Tibial nerve (tissue), 4 donors: ENCODE data around the gene SNX25. TPM values are rescaled to one million over a fixed set of nuclear protein-coding genes. Genes with fewer than 3 reads are reported as not detected.

ENCODE experiments used
- DNase-seq, 2 donors: peaks; one replicate each; pipeline ENCODE4 v3.0.0-alpha.2; 2019; ENCODE audit warnings: low spot score in 2 of 2
- H3K27ac ChIP-seq, 4 donors: fragments of 200-600 bp; sonication (generic) in 3 of 4; one replicate each; pipeline ENCODE4 v1.5.1; 2017 to 2019; ENCODE audit warnings: mild to moderate bottlenecking in 1 of 4
- H3K27me3 ChIP-seq, 2 donors: fragments of 200-600 bp; sonication (generic) in 1 of 2; one replicate each; pipeline versions ENCODE4 v1.5.1 to v1.6.0; 2017 to 2019
- H3K36me3 ChIP-seq, 3 donors: fragments of 200-600 bp; sonication (generic); one replicate each; pipeline ENCODE4 v1.5.1; 2018 to 2019
- H3K4me1 ChIP-seq, 4 donors: fragments of 200-600 bp; sonication (generic) in 3 of 4; one replicate each; pipeline ENCODE4 v1.5.1; 2017 to 2019
- H3K4me3 ChIP-seq, 4 donors: fragments of 200-600 bp; sonication (generic) in 3 of 4; one replicate each; pipeline ENCODE4 v1.5.1; 2017 to 2019; ENCODE audit warnings: mild to moderate bottlenecking in 1 of 4, moderate library complexity in 1 of 4
- H3K9me3 ChIP-seq, 4 donors: fragments of 200-600 bp; sonication (generic) in 3 of 4; one replicate each; pipeline ENCODE4 v1.5.1; 2017 to 2019
- EP300 ChIP-seq, 2 donors: sonication (generic); formaldehyde crosslinking; IDR thresholded peaks; one replicate each; pipeline ENCODE4 v1.6.1; 2017; ENCODE audit warnings: antibody characterized with exemption in 2 of 2, mild to moderate bottlenecking in 1 of 2
- POLR2A ChIP-seq, 2 donors: fragments of 450-650 bp; IDR thresholded peaks; one replicate each; pipeline ENCODE4 v1.6.1; 2017; ENCODE audit warnings: antibody characterized with exemption in 2 of 2, mild to moderate bottlenecking in 2 of 2, moderate library complexity in 2 of 2
- WGBS, 2 donors: methylation state at CpG; one replicate each; pipeline ENCODE4 v1.1.5; 2018; 5-methylcytosine and 5-hydroxymethylcytosine counted together
- total RNA-seq, 4 donors: library from RNA; depleted of rRNA; stranded (reverse); fragments of >200 nt; gene quantifications; one replicate each; pipeline ENCODE4 v1.1.0, GENCODE V29; 2016
- TF ChIP-seq, protein P1 (sequence below), 5 experiments: fragments of 200-600 bp in 3 of 5; fragments of 450-650 bp in 2 of 5; sonication (generic) in 3 of 5; IDR thresholded peaks; one replicate each; pipeline ENCODE4 v1.5.1; 2016 to 2019; ENCODE audit warnings: antibody characterized with exemption in 5 of 5, mild to moderate bottlenecking in 3 of 5, moderate library complexity in 2 of 5

The SNX25 gene
- total RNA-seq, 4 donors from 2014 or later, result 17.7 to 29.4 (median 23.5) TPM

DNA sequence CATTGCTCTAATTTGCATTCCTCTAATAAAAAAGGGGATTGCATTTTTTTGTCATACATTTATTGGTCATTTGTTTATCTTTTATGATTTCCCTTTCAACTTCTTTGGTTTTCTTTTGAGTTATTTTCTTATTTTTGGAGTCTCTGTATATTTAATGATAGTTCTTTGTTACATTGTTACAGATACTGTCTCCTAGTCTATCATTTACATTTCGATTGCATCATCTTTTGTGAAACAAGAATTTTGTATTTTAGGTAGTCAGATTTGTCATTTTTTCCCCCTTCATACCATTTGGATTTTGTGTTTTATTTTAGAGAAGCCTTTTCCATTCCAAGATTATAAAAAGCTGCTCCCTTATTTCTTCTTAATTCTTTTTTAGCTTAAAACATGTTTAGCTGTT is 37.1 kb downstream of the SNX25 start:
- H3K4me3 ChIP-seq, result no peak overlapping the region
- H3K27me3 ChIP-seq, result no peaks in the 10 kb centered on the region
- no peak for DNase-seq
- peaks cover 0 to 15% (median 2%) of the 10 kb centered on the region in 4 donors for H3K4me1 ChIP-seq
- 80 to 83% methylated on average over 1 of the region's 1 CpG for WGBS, 2 donors
- H3K9me3 ChIP-seq, result no peaks in the 10 kb centered on the region
- H3K36me3 ChIP-seq, result peaks cover 0 to 3% (median 0%) of the 10 kb centered on the region in 3 donors
- TF ChIP-seq EP300 (IDR thresholded peaks at IDR 0.05) (no peak), POLR2A (IDR thresholded peaks at IDR 0.05) (no peak)
- TF ChIP-seq, protein P1, sequence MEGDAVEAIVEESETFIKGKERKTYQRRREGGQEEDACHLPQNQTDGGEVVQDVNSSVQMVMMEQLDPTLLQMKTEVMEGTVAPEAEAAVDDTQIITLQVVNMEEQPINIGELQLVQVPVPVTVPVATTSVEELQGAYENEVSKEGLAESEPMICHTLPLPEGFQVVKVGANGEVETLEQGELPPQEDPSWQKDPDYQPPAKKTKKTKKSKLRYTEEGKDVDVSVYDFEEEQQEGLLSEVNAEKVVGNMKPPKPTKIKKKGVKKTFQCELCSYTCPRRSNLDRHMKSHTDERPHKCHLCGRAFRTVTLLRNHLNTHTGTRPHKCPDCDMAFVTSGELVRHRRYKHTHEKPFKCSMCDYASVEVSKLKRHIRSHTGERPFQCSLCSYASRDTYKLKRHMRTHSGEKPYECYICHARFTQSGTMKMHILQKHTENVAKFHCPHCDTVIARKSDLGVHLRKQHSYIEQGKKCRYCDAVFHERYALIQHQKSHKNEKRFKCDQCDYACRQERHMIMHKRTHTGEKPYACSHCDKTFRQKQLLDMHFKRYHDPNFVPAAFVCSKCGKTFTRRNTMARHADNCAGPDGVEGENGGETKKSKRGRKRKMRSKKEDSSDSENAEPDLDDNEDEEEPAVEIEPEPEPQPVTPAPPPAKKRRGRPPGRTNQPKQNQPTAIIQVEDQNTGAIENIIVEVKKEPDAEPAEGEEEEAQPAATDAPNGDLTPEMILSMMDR (IDR thresholded peaks at IDR 0.05), result no peak
- H3K27ac ChIP-seq, result no peak overlapping the region

DNA sequence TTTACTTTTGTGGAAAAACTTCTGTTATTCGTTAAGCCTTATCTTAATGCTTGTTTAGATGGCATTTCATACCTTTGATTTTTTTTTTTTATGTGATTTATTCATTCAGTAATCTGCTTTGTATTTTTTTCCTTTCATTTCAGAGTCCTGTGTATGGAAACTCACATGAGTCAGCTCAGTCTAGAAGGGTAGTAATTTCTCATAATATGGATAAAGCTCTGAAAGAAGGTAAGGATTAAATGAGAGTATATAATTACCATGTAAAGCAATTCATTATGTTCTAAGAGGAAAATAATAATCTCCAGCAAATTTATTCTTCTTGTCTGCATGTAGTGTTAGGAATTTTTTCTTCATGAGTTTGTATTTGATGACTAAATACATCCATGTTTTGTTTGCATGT is 37.8 kb downstream of the SNX25 start:
- Histone ChIP-seq H3K4me1 (peaks cover 0 to 22% (median 2%) of the 10 kb centered on the region in 4 donors), H3K36me3 (peaks cover 0 to 3% (median 0%) of the 10 kb centered on the region in 3 donors), H3K4me3 (no peak overlapping the region), H3K9me3 (no peaks in the 10 kb centered on the region), H3K27ac (no peak overlapping the region), H3K27me3 (no peaks in the 10 kb centered on the region)
- TF ChIP-seq EP300 (IDR thresholded peaks at IDR 0.05) (no peak), POLR2A (IDR thresholded peaks at IDR 0.05) (no peak)
- TF ChIP-seq, protein P1 (IDR thresholded peaks at IDR 0.05), result no peak
- DNase-seq, result no peak
- WGBS, 2 donors, result 71 to 87% methylated on average over 1 of the region's 1 CpG

DNA sequence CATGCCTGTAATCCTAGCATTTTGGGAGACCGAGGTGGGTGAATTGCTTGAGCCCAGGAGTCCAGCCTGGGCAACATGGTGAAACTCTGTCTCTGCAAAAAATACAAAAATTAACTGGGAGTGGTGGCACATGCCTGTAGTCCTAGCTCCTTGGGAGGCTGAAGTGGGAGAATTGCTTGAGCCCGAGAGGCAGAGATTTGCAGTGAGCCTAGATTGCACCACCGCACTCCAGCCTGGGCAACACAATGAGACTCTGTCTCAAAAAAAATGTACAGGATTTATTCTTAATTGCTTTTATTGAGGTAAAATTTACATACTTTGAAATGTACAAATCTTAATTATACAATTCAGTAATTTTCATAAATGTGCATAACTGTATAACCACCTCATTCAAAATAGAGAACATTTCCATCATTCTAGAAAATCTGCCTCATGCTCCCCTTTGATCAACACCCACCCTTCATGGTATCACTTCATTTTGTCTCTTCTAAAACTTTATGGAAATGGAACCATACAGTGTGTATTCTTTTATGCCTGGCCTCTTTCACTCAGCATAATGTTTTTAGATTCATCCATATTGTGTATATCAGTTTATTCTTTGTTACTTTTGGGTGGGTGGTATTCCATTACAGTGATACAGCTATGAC is 39.1 kb downstream of the SNX25 start:
- WGBS, 2 donors, result 97 to 99% methylated on average over 3 of the region's 3 CpGs
- Histone ChIP-seq H3K27me3 (no peaks in the 10 kb centered on the region), H3K4me3 (no peak overlapping the region), H3K36me3 (peaks cover 0 to 3% (median 0%) of the 10 kb centered on the region in 3 donors), H3K9me3 (no peaks in the 10 kb centered on the region), H3K4me1 (peaks cover 0 to 23% (median 2%) of the 10 kb centered on the region in 4 donors), H3K27ac (no peak overlapping the region)
- no peak for DNase-seq
- TF ChIP-seq, protein P1 (IDR thresholded peaks at IDR 0.05), result no peak
- TF ChIP-seq POLR2A (IDR thresholded peaks at IDR 0.05), result no peak
- TF ChIP-seq EP300 (IDR thresholded peaks at IDR 0.05), result no peak

DNA sequence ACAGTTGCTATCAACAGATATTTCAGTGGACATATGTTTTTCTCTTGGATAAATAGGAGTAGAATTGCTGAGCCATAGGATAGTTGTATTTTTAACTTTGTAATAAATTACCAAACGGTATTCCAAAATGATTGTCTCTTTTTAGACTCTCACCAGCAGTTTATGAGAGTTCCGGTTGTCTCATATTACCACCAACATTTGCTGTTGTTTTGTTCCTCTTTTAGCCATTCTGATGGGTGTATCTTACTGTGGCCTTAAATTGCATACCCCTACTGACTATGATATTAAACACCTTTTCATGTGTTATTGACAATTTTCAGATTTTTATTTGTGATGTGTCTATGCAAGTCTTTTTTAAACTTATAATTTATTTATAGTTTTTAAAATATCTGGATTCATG is 39.7 kb downstream of the SNX25 start:
- H3K27me3 ChIP-seq, result no peaks in the 10 kb centered on the region
- H3K27ac ChIP-seq, result no peak overlapping the region
- 69 to 72% methylated on average over 2 of the region's 2 CpGs for WGBS, 2 donors
- H3K4me1 ChIP-seq, result peaks cover 0 to 23% (median 2%) of the 10 kb centered on the region in 4 donors
- peaks cover 0 to 3% (median 0%) of the 10 kb centered on the region in 3 donors for H3K36me3 ChIP-seq
- DNase-seq, result no peak
- TF ChIP-seq EP300 (IDR thresholded peaks at IDR 0.05), result no peak
- TF ChIP-seq, protein P1 (IDR thresholded peaks at IDR 0.05), result no peak
- TF ChIP-seq POLR2A (IDR thresholded peaks at IDR 0.05), result no peak
- H3K4me3 ChIP-seq, result no peak overlapping the region
- H3K9me3 ChIP-seq, result no peaks in the 10 kb centered on the region

DNA sequence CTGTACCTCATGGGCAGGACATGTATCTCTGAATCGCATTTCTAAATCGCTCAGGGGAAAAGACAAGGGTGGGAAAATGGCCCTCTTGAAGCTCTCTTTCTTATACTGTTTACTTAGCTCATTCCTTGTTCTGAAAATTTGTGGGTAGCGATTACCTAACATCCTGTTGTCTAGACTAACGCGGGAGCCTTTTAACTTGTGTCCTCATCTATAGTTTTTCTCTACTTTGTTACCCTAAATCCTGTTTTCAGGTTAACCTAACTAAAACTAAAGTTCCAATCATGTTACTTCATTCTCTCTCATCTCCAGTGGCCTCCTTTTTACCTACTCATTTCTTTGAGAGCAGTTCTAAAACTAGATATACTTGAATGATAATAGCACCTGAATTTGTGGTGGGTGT is 45.0 kb downstream of the SNX25 start:
- Histone ChIP-seq H3K36me3 (no peaks in the 10 kb centered on the region), H3K27ac (no peak overlapping the region), H3K4me1 (peaks cover 0 to 17% (median 0%) of the 10 kb centered on the region in 4 donors), H3K4me3 (no peak overlapping the region), H3K27me3 (no peaks in the 10 kb centered on the region), H3K9me3 (no peaks in the 10 kb centered on the region)
- DNase-seq, result no peak
- TF ChIP-seq POLR2A (IDR thresholded peaks at IDR 0.05) (no peak), EP300 (IDR thresholded peaks at IDR 0.05) (no peak)
- TF ChIP-seq, protein P1 (IDR thresholded peaks at IDR 0.05), result no peak
- WGBS, 2 donors, result 84 to 87% methylated on average over 5 of the region's 5 CpGs
